ENCODE results near the gene ATP10B. TPM values are rescaled to one million over a fixed set of nuclear protein-coding genes. Genes with fewer than 3 reads are reported as not detected.

Gene ATP10B
- total RNA-seq, 2 donors from 2014 or later = 1.3 to 2.1 TPM

DNA sequence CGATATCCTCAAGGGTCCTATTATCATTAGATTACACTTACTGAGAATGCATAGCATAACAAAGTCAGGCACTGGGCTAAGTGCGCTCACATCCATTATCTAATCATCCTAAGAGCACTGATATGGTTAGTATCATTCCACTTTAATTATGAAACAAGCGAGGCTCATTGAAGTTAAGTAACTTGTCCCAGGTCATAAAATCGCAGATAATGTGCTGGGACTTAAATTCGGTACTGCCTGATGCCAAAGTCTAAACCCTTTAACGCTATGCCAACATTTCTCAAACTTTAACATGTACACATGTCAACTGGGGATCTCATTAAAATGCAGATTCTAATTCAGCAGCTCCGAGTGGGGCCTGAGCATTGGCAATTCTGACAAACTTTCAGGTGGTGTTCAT is 225.7 kb downstream of the ATP10B start:
- 78 to 92% methylated on average over 7 of the region's 7 CpGs for WGBS, 2 donors
- H3K27me3 ChIP-seq = no peaks in the 10 kb centered on the region

GRCh38 chr5:160621526-160621925 is 230.5 kb downstream of the ATP10B start:
- WGBS, 2 donors = 75 to 86% methylated on average over 1 of the region's 1 CpG
- H3K36me3 ChIP-seq (replicated peaks in 1 of 2; ENCODE audit: insufficient read depth in 1 of 2, low read depth in 2 of 2) = no peaks in the 10 kb centered on the region
- ATAC-seq = no peak
- H3K4me3 ChIP-seq = no peak overlapping the region
- TF ChIP-seq, protein P1, sequence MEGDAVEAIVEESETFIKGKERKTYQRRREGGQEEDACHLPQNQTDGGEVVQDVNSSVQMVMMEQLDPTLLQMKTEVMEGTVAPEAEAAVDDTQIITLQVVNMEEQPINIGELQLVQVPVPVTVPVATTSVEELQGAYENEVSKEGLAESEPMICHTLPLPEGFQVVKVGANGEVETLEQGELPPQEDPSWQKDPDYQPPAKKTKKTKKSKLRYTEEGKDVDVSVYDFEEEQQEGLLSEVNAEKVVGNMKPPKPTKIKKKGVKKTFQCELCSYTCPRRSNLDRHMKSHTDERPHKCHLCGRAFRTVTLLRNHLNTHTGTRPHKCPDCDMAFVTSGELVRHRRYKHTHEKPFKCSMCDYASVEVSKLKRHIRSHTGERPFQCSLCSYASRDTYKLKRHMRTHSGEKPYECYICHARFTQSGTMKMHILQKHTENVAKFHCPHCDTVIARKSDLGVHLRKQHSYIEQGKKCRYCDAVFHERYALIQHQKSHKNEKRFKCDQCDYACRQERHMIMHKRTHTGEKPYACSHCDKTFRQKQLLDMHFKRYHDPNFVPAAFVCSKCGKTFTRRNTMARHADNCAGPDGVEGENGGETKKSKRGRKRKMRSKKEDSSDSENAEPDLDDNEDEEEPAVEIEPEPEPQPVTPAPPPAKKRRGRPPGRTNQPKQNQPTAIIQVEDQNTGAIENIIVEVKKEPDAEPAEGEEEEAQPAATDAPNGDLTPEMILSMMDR (IDR thresholded peaks at IDR 0.05) = no peak
- no peak for TF ChIP-seq POLR2A (IDR thresholded peaks at IDR 0.05)
- H3K9me3 ChIP-seq = no peaks in the 10 kb centered on the region
- H3K27me3 ChIP-seq = no peaks in the 10 kb centered on the region
- H3K4me1 ChIP-seq = no peaks in the 10 kb centered on the region
- intact Hi-C loops (cut with DNase I) = no loop called here
- no peak for DNase-seq
- H3K27ac ChIP-seq = no peak overlapping the region

More for the DNA sequence above, 225.7 kb downstream of the ATP10B start:
- Histone ChIP-seq H3K4me1 (no peaks in the 10 kb centered on the region), H3K4me3 (no peak overlapping the region), H3K36me3 (replicated peaks in 1 of 2; ENCODE audit: insufficient read depth in 1 of 2, low read depth in 2 of 2) (no peaks in the 10 kb centered on the region), H3K27ac (no peak overlapping the region), H3K9me3 (no peaks in the 10 kb centered on the region)
- ATAC-seq (no peak), DNase-seq (no peak)
- intact Hi-C loops (cut with DNase I) = no loop called here
- no peak for TF ChIP-seq POLR2A (IDR thresholded peaks at IDR 0.05)
- TF ChIP-seq, protein P1 (IDR thresholded peaks at IDR 0.05) = no peak

GRCh38 chr5:160620401-160620800 is 231.6 kb downstream of the ATP10B start:
- Histone ChIP-seq H3K9me3 (no peaks in the 10 kb centered on the region), H3K4me3 (no peak overlapping the region), H3K27me3 (no peaks in the 10 kb centered on the region), H3K36me3 (replicated peaks in 1 of 2; ENCODE audit: insufficient read depth in 1 of 2, low read depth in 2 of 2) (no peaks in the 10 kb centered on the region), H3K27ac (no peak overlapping the region), H3K4me1 (no peaks in the 10 kb centered on the region)
- 83 to 88% methylated on average over 1 to 9 of the region's 9 CpGs for WGBS, 2 donors
- intact Hi-C loops (cut with DNase I) = no loop called here
- TF ChIP-seq, protein P1 (IDR thresholded peaks at IDR 0.05) = no peak
- no peak for TF ChIP-seq POLR2A (IDR thresholded peaks at IDR 0.05)
- no peak for ATAC-seq
- DNase-seq = no peak

DNA sequence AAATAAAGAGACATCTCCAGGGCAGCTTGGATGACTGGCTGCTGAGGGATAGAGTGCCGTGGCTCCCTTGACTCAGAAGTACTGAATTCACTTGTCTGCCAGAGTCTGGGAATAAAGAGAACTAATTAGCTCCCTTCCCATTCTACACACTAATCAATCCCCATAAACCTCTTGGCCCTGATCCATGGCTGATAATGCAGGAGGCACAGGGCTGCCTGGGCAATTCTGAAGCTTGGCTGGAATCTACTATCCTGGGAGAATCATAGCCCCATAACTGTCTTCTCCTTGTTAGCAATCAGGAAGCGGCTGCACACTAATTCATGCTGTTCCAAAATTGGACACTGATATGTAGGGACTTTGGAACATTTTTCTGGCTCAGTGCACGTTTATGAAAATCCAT is 232.6 kb downstream of the ATP10B start:
- DNase-seq = no peak
- ATAC-seq = no peak
- 51 to 56% methylated on average over 3 of the region's 3 CpGs for WGBS, 2 donors
- intact Hi-C loops (cut with DNase I) = no loop called here
- Histone ChIP-seq H3K36me3 (replicated peaks in 1 of 2; ENCODE audit: insufficient read depth in 1 of 2, low read depth in 2 of 2) (no peaks in the 10 kb centered on the region), H3K27ac (no peak overlapping the region), H3K4me1 (no peaks in the 10 kb centered on the region), H3K4me3 (no peak overlapping the region), H3K9me3 (no peaks in the 10 kb centered on the region), H3K27me3 (no peaks in the 10 kb centered on the region)
- TF ChIP-seq, protein P1 (IDR thresholded peaks at IDR 0.05) = no peak
- no peak for TF ChIP-seq POLR2A (IDR thresholded peaks at IDR 0.05)

DNA sequence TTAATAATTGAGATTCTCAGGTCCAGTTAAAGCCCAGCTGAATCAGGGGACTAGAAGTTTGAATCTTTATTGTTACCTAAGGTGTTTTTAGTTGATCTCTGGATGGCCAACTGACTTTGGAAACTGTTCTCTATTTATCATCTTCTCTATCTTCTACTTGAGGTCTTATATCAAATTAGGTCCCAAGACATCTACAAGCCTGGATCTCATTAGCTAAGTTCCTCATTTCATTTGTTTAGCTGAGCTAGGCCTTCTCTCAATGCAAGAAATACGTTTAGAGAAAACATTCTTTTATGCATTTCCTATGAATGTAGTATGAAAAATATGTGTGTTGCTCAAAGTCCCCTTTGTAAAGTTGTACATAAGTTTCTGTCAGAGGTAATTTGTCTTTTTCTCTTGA is 233.7 kb downstream of the ATP10B start:
- no peaks in the 10 kb centered on the region for H3K9me3 ChIP-seq
- DNase-seq (no peak), ATAC-seq (no peak)
- no peak overlapping the region for H3K4me3 ChIP-seq
- no peak for TF ChIP-seq POLR2A (IDR thresholded peaks at IDR 0.05)
- TF ChIP-seq, protein P1 (IDR thresholded peaks at IDR 0.05) = no peak
- H3K27ac ChIP-seq = no peak overlapping the region
- no peaks in the 10 kb centered on the region for H3K27me3 ChIP-seq
- 26 to 48% methylated on average over 1 of the region's 1 CpG for WGBS, 2 donors
- H3K36me3 ChIP-seq (replicated peaks in 1 of 2; ENCODE audit: insufficient read depth in 1 of 2, low read depth in 2 of 2) = no peaks in the 10 kb centered on the region
- intact Hi-C loops (cut with DNase I) = no loop called here
- H3K4me1 ChIP-seq = no peaks in the 10 kb centered on the region
